ENCODE data around the gene TNFSF8. TPM values are rescaled to one million over a fixed set of nuclear protein-coding genes. Genes with fewer than 3 reads are reported as not detected.

TNFSF8 gene
- total RNA-seq, 1 experiment from 2014 or later, result 0.15 TPM

- ATAC-seq, result no peak
- Histone ChIP-seq H3K36me3 (ENCODE audit: control insufficient read depth, insufficient read depth, low read length) (no peaks in the 10 kb centered on the region), H3K27me3 (ENCODE audit: control insufficient read depth, insufficient read depth, low read length) (no peaks in the 10 kb centered on the region), H3K4me3 (ENCODE audit: low read depth in 2 of 2, low read length in 2 of 2) (no peak overlapping the region), H3K9me3 (ENCODE audit: control insufficient read depth, insufficient read depth, low read depth, low read length) (no peaks in the 10 kb centered on the region), H3K27ac (ENCODE audit: low read length) (no peak overlapping the region), H3K4me1 (ENCODE audit: control insufficient read depth, insufficient read depth, low read length) (no peaks in the 10 kb centered on the region)
- BruUV-seq (replicated peaks), result no TSS peak
- ChIA-PET CTCF (no interaction called here), POLR2A (no interaction called here)
- DNase-seq (ENCODE audit: low read depth, low spot score), result no peak
- no peak for TF ChIP-seq POLR2AphosphoS5 (IDR thresholded peaks at IDR 0.05; ENCODE audit: low read depth, low read length)
- TF ChIP-seq TCF7L2 (IDR thresholded peaks at IDR 0.05; ENCODE audit: low read depth, low read length), result no peak
- TF ChIP-seq REST (IDR thresholded peaks at IDR 0.05; ENCODE audit: insufficient read depth in 1 of 2, low read depth in 2 of 2, low read length in 1 of 2), result no peak
- no peak for TF ChIP-seq SIN3A (IDR thresholded peaks at IDR 0.05; ENCODE audit: borderline replicate concordance, insufficient read depth, low read depth, low read length)
- TF ChIP-seq CTCF (IDR thresholded peaks at IDR 0.05), result no peak
- intact Hi-C loops (cut with micrococcal nuclease; ENCODE audit: unreplicated experiment) (no loop called here), in situ Hi-C loops (cut with HindIII; ENCODE audit: low pct_unique_long_range_greater_than_20kb, low sequenced_read_pairs) (no loop called here)
Observed at GRCh38 chr9:114900942-114901802, 29.2 kb downstream of the TNFSF8 start.

- intact Hi-C loops (cut with micrococcal nuclease; ENCODE audit: unreplicated experiment), result no loop called here
- Histone ChIP-seq H3K4me3 (ENCODE audit: low read depth in 2 of 2, low read length in 2 of 2) (no peak overlapping the region), H3K4me1 (ENCODE audit: control insufficient read depth, insufficient read depth, low read length) (no peaks in the 10 kb centered on the region), H3K27me3 (ENCODE audit: control insufficient read depth, insufficient read depth, low read length) (no peaks in the 10 kb centered on the region), H3K36me3 (ENCODE audit: control insufficient read depth, insufficient read depth, low read length) (no peaks in the 10 kb centered on the region), H3K9me3 (ENCODE audit: control insufficient read depth, insufficient read depth, low read depth, low read length) (no peaks in the 10 kb centered on the region), H3K27ac (ENCODE audit: low read length) (no peak overlapping the region)
- in situ Hi-C loops (cut with HindIII; ENCODE audit: low pct_unique_long_range_greater_than_20kb, low sequenced_read_pairs), result no loop called here
- DNase-seq (ENCODE audit: low read depth, low spot score) (no peak), ATAC-seq (no peak)
- TF ChIP-seq SIN3A (IDR thresholded peaks at IDR 0.05; ENCODE audit: borderline replicate concordance, insufficient read depth, low read depth, low read length) (no peak), POLR2AphosphoS5 (IDR thresholded peaks at IDR 0.05; ENCODE audit: low read depth, low read length) (no peak), REST (IDR thresholded peaks at IDR 0.05; ENCODE audit: insufficient read depth in 1 of 2, low read depth in 2 of 2, low read length in 1 of 2) (no peak), TCF7L2 (IDR thresholded peaks at IDR 0.05; ENCODE audit: low read depth, low read length) (no peak), CTCF (IDR thresholded peaks at IDR 0.05) (no peak)
- CTCF ChIA-PET, result no interaction called here
- POLR2A ChIA-PET, result no interaction called here
- BruUV-seq (replicated peaks), result no TSS peak
Observed at GRCh38 chr9:114899995-114900394, 30.4 kb downstream of the TNFSF8 start.

Measured in Panc1 (cell line).